Measurements from ENCODE around the gene C4A. TPM values are rescaled to one million over a fixed set of nuclear protein-coding genes. Genes with fewer than 3 reads are reported as not detected.

C4A gene
- total and polyA plus RNA-seq, 12 donors, result 30.1 to 367 (median 57.4) TPM

DNA sequence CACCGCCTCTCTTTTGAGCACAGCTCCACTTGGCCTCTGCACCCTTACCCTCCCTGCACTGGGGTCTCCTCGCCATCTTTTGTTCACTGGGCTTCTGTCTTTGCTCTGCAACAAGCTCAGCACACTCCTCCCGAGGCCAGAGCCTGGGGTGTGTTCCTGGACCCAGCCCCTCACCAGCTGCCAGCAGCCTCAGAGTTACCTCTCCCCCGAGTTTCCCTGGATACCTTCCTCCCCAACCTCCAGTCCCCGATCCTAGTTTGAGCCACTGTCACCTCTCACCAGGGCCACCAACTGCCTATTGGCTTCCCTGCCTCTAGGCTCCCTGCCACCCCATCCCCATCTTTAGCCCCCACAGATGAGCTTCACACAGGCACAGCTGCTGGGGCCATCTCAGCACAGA is 68.7 kb downstream of the C4A start:
- no peak overlapping the region for H3K27ac ChIP-seq
- H3K36me3 ChIP-seq, result peaks cover 0 to 87% (median 0%) of the 10 kb centered on the region in 9 donors

More for the DNA sequence above, 68.7 kb downstream of the C4A start:
- Histone ChIP-seq H3K4me3 (no peak overlapping the region), H3K4me1 (peaks cover 7 to 32% (median 26%) of the 10 kb centered on the region in 9 donors), H3K27me3 (no peaks in the 10 kb centered on the region), H3K9me3 (no peaks in the 10 kb centered on the region)
- no peak for ATAC-seq
- TF ChIP-seq, protein P1, sequence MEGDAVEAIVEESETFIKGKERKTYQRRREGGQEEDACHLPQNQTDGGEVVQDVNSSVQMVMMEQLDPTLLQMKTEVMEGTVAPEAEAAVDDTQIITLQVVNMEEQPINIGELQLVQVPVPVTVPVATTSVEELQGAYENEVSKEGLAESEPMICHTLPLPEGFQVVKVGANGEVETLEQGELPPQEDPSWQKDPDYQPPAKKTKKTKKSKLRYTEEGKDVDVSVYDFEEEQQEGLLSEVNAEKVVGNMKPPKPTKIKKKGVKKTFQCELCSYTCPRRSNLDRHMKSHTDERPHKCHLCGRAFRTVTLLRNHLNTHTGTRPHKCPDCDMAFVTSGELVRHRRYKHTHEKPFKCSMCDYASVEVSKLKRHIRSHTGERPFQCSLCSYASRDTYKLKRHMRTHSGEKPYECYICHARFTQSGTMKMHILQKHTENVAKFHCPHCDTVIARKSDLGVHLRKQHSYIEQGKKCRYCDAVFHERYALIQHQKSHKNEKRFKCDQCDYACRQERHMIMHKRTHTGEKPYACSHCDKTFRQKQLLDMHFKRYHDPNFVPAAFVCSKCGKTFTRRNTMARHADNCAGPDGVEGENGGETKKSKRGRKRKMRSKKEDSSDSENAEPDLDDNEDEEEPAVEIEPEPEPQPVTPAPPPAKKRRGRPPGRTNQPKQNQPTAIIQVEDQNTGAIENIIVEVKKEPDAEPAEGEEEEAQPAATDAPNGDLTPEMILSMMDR (IDR thresholded peaks at IDR 0.05), result no peak
- WGBS, 2 donors, result 74 to 75% methylated on average over 5 of the region's 5 CpGs
- no peak for DNase-seq
- intact Hi-C loops (cut with DNase I), result no loop called here

Small RNA genes lying within 50 kb of the gene (microRNA-seq; reads per million reads assigned to microRNA genes)
- gene MIR1236, result 0 reads per million in 2 donors

Other genes starting within 250 kb of the C4A start
Only the 30 nearest of the 32 such genes appear.
- gene SAPCD1, start 219.4 kb upstream of the C4A start, total RNA-seq, result 1 to 10 TPM in 1 of 10 donors, under 1 TPM in 6, not detected in 3; 0.52 to 1.2 (median 0.72) TPM
- 1 to 10 TPM in 1 of 2 donors, under 1 TPM in 1; 0.36 to 1.9 TPM for gene SAPCD1, start 219.4 kb upstream of the C4A start, polyA plus RNA-seq
- 10 to 100 TPM in 9 of 10 donors, 1 to 10 TPM in 1; 10.0 to 28.3 (median 20.8) TPM for gene VWA7, start 204.7 kb upstream of the C4A start, total RNA-seq
- gene VWA7, start 204.7 kb upstream of the C4A start, polyA plus RNA-seq, result 1 to 10 TPM; 2.2 to 6.6 TPM
- gene VARS1, start 186.3 kb upstream of the C4A start, total RNA-seq, result 10 to 100 TPM; 22.4 to 43.4 (median 29.5) TPM
- gene VARS1, start 186.3 kb upstream of the C4A start, polyA plus RNA-seq, result 10 to 100 TPM; 26.5 to 44.0 TPM
- gene LSM2, start 175.1 kb upstream of the C4A start, total RNA-seq, result 10 to 100 TPM; 18.9 to 27.6 (median 23.0) TPM
- gene LSM2, start 175.1 kb upstream of the C4A start, polyA plus RNA-seq, result 10 to 100 TPM; 17.5 to 52.0 TPM
- gene HSPA1L, start 166.8 kb upstream of the C4A start, total RNA-seq, result 1 to 10 TPM; 1.1 to 2.9 (median 1.9) TPM
- gene HSPA1L, start 166.8 kb upstream of the C4A start, polyA plus RNA-seq, result 1 to 10 TPM in 1 of 2 donors, under 1 TPM in 1; 0.80 to 1.4 TPM
- 100 to 1,000 TPM; 202 to 679 (median 259) TPM for gene HSPA1A, start 166.5 kb upstream of the C4A start, total RNA-seq
- gene HSPA1A, start 166.5 kb upstream of the C4A start, polyA plus RNA-seq, result 100 to 1,000 TPM; 113 to 166 TPM
- gene HSPA1B, start 154.3 kb upstream of the C4A start, total RNA-seq, result 100 to 1,000 TPM; 126 to 258 (median 169) TPM
- gene HSPA1B, start 154.3 kb upstream of the C4A start, polyA plus RNA-seq, result 100 to 1,000 TPM in 1 of 2 donors, 10 to 100 TPM in 1; 16.9 to 122 TPM
- gene NEU1, start 119.2 kb upstream of the C4A start, total RNA-seq, result 10 to 100 TPM; 18.1 to 32.4 (median 22.3) TPM
- 10 to 100 TPM; 15.7 to 48.0 TPM for gene NEU1, start 119.2 kb upstream of the C4A start, polyA plus RNA-seq
- under 1 TPM in 2 of 10 donors, not detected in 8; 0.14 to 0.24 TPM for gene SLC44A4, start 103.1 kb upstream of the C4A start, total RNA-seq
- under 1 TPM in 1 of 2 donors, not detected in 1; 0.03 TPM for gene SLC44A4, start 103.1 kb upstream of the C4A start, polyA plus RNA-seq
- gene EHMT2, start 84.4 kb upstream of the C4A start, total RNA-seq, result 10 to 100 TPM in 9 of 10 donors, 1 to 10 TPM in 1; 6.4 to 18.7 (median 14.2) TPM
- 10 to 100 TPM; 13.2 to 21.7 TPM for gene EHMT2, start 84.4 kb upstream of the C4A start, polyA plus RNA-seq
- 1 to 10 TPM; 1.5 to 4.9 (median 2.8) TPM for gene ZBTB12, start 80.0 kb upstream of the C4A start, total RNA-seq
- gene ZBTB12, start 80.0 kb upstream of the C4A start, polyA plus RNA-seq, result 1 to 10 TPM; 2.0 TPM
- gene C2, start 54.3 kb upstream of the C4A start, total RNA-seq, result 10 to 100 TPM in 2 of 10 donors, 1 to 10 TPM in 8; 2.0 to 63.0 (median 4.2) TPM
- gene C2, start 54.3 kb upstream of the C4A start, polyA plus RNA-seq, result 1 to 10 TPM; 1.1 to 1.7 TPM
- 10 to 100 TPM in 1 of 10 donors, 1 to 10 TPM in 9; 2.8 to 24.4 (median 4.7) TPM for gene CFB, start 36.0 kb upstream of the C4A start, total RNA-seq
- gene CFB, start 36.0 kb upstream of the C4A start, polyA plus RNA-seq, result 10 to 100 TPM in 1 of 2 donors, 1 to 10 TPM in 1; 6.6 to 15.8 TPM
- gene NELFE, start 23.1 kb upstream of the C4A start, total RNA-seq, result 10 to 100 TPM; 38.2 to 52.8 (median 45.7) TPM
- gene NELFE, start 23.1 kb upstream of the C4A start, polyA plus RNA-seq, result 10 to 100 TPM; 36.5 to 70.4 TPM
- gene SKIC2, start 22.9 kb upstream of the C4A start, total RNA-seq, result 10 to 100 TPM; 21.8 to 45.5 (median 32.2) TPM
- gene SKIC2, start 22.9 kb upstream of the C4A start, polyA plus RNA-seq, result 10 to 100 TPM; 37.8 to 67.4 TPM
- gene DXO, start 9.9 kb upstream of the C4A start, total RNA-seq, result 10 to 100 TPM in 8 of 10 donors, 1 to 10 TPM in 2; 8.4 to 15.7 (median 13.2) TPM
- gene DXO, start 9.9 kb upstream of the C4A start, polyA plus RNA-seq, result 10 to 100 TPM; 13.6 to 23.4 TPM
- gene C4B, start 32.7 kb downstream of the C4A start, total RNA-seq, result 100 to 1,000 TPM in 2 of 10 donors, 10 to 100 TPM in 8; 32.6 to 357 (median 60.3) TPM
- gene C4B, start 32.7 kb downstream of the C4A start, polyA plus RNA-seq, result 10 to 100 TPM; 33.8 to 72.6 TPM
- gene CYP21A2, start 56.4 kb downstream of the C4A start, total RNA-seq, result 1 to 10 TPM in 2 of 10 donors, under 1 TPM in 3, not detected in 5; 0.26 to 1.9 (median 0.62) TPM
- gene CYP21A2, start 56.4 kb downstream of the C4A start, polyA plus RNA-seq, result under 1 TPM; 0.19 to 0.73 TPM
- gene TNXB, start 127.3 kb downstream of the C4A start, total RNA-seq, result 100 to 1,000 TPM in 1 of 10 donors, 10 to 100 TPM in 9; 36.2 to 123 (median 61.4) TPM
- gene TNXB, start 127.3 kb downstream of the C4A start, polyA plus RNA-seq, result 10 to 100 TPM; 49.0 to 96.7 TPM
- gene ATF6B, start 146.2 kb downstream of the C4A start, total RNA-seq, result 10 to 100 TPM; 20.1 to 44.4 (median 29.4) TPM
- 10 to 100 TPM; 23.4 to 47.0 TPM for gene ATF6B, start 146.2 kb downstream of the C4A start, polyA plus RNA-seq
- 1 to 10 TPM in 8 of 10 donors, under 1 TPM in 2; 0.72 to 3.4 (median 2.2) TPM for gene FKBPL, start 148.2 kb downstream of the C4A start, total RNA-seq
- 1 to 10 TPM; 3.4 to 7.2 TPM for gene FKBPL, start 148.2 kb downstream of the C4A start, polyA plus RNA-seq
- 1 to 10 TPM in 3 of 10 donors, under 1 TPM in 7; 0.17 to 1.4 (median 0.49) TPM for gene PRRT1, start 169.9 kb downstream of the C4A start, total RNA-seq
- gene PRRT1, start 169.9 kb downstream of the C4A start, polyA plus RNA-seq, result 1 to 10 TPM; 1.1 to 2.9 TPM
- 10 to 100 TPM; 18.0 to 31.8 (median 23.7) TPM for gene PPT2, start 172.1 kb downstream of the C4A start, total RNA-seq
- 10 to 100 TPM; 16.8 to 17.6 TPM for gene PPT2, start 172.1 kb downstream of the C4A start, polyA plus RNA-seq
- 10 to 100 TPM in 1 of 10 donors, 1 to 10 TPM in 9; 6.8 to 11.3 (median 8.4) TPM for gene EGFL8, start 182.5 kb downstream of the C4A start, total RNA-seq
- 10 to 100 TPM in 1 of 2 donors, 1 to 10 TPM in 1; 6.7 to 32.8 TPM for gene EGFL8, start 182.5 kb downstream of the C4A start, polyA plus RNA-seq
- 10 to 100 TPM; 39.0 to 63.1 (median 47.4) TPM for gene AGPAT1, start 194.0 kb downstream of the C4A start, total RNA-seq
- gene AGPAT1, start 194.0 kb downstream of the C4A start, polyA plus RNA-seq, result 10 to 100 TPM; 50.8 to 56.3 TPM
- gene RNF5, start 196.3 kb downstream of the C4A start, total RNA-seq, result 100 to 1,000 TPM in 1 of 10 donors, 10 to 100 TPM in 9; 75.5 to 122 (median 82.7) TPM
- 100 to 1,000 TPM in 1 of 2 donors, 10 to 100 TPM in 1; 53.0 to 132 TPM for gene RNF5, start 196.3 kb downstream of the C4A start, polyA plus RNA-seq
- 1 to 10 TPM in 9 of 10 donors, under 1 TPM in 1; 0.75 to 5.1 (median 2.9) TPM for gene AGER, start 202.2 kb downstream of the C4A start, total RNA-seq
- gene AGER, start 202.2 kb downstream of the C4A start, polyA plus RNA-seq, result 1 to 10 TPM; 3.1 to 5.5 TPM
- gene PBX2, start 208.1 kb downstream of the C4A start, total RNA-seq, result 10 to 100 TPM; 32.8 to 50.9 (median 44.1) TPM
- 10 to 100 TPM; 25.6 to 55.4 TPM for gene PBX2, start 208.1 kb downstream of the C4A start, polyA plus RNA-seq
- 10 to 100 TPM in 1 of 10 donors, 1 to 10 TPM in 9; 2.4 to 28.0 (median 4.4) TPM for gene GPSM3, start 210.6 kb downstream of the C4A start, total RNA-seq
- gene GPSM3, start 210.6 kb downstream of the C4A start, polyA plus RNA-seq, result 1 to 10 TPM; 5.8 to 6.2 TPM
- gene NOTCH4, start 242.0 kb downstream of the C4A start, total RNA-seq, result 10 to 100 TPM; 17.4 to 46.3 (median 23.3) TPM
- gene NOTCH4, start 242.0 kb downstream of the C4A start, polyA plus RNA-seq, result 100 to 1,000 TPM in 1 of 2 donors, 10 to 100 TPM in 1; 33.0 to 123 TPM